Measurements from ENCODE around the gene CHRNB2.

DNA sequence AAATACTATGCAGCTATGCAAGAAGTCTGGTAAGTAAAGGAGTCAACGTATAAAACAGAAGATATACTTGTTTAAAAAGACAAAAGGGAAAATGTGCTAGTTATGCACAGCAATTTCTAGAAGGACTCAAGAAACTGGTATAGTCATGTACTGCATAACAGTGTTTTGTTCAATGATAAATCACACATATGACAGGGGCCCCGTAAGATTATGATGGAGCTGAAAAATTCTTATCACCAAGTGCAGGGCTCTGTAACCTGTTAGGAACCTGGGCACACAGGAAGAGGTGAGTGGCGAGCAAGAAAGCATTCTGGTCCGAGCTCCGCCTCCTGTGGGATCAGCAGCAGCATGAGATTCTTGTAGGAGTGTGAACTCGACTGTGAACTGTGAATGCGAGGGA is 27.2 kb downstream of the CHRNB2 start:
- TF ChIP-seq, protein P1, sequence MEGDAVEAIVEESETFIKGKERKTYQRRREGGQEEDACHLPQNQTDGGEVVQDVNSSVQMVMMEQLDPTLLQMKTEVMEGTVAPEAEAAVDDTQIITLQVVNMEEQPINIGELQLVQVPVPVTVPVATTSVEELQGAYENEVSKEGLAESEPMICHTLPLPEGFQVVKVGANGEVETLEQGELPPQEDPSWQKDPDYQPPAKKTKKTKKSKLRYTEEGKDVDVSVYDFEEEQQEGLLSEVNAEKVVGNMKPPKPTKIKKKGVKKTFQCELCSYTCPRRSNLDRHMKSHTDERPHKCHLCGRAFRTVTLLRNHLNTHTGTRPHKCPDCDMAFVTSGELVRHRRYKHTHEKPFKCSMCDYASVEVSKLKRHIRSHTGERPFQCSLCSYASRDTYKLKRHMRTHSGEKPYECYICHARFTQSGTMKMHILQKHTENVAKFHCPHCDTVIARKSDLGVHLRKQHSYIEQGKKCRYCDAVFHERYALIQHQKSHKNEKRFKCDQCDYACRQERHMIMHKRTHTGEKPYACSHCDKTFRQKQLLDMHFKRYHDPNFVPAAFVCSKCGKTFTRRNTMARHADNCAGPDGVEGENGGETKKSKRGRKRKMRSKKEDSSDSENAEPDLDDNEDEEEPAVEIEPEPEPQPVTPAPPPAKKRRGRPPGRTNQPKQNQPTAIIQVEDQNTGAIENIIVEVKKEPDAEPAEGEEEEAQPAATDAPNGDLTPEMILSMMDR (IDR thresholded peaks at IDR 0.05): no peak
- no peak for TF ChIP-seq POLR2A (IDR thresholded peaks at IDR 0.05)
